ENCODE data around the gene FLT3.

DNA sequence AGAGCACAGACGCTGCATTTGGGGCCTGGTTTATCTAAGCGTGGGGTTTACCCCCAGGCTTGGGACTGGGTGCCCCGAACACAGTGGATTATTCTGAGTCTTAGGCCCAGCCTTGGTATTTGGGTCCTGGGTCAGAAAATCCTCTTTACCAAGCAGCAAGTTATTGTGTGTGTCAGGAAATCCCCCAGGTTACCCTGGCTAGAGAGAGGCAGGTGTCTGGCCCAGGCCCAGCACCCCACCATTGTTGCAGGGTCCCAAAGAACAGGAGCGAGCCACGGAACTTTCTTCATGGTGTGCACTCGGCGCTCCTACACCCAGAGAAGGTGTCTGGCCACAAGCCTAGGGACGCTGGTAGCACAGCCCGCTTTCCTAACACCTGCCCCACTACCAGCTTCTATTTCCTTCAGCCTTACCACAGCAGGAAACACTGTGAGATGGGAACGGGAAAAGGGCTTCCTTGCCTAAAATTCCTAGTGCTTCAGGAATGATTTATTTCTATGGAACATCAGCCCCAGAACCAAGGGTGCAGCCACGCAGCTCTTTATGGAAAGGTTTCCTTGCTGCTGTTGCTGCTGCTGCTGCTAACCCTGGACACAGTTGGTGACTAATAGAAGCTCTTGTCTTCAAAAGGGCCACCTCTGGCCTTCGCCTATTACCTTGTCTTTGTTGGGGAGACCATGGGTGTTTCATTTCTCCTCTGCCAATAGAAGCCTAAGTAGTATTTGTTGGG is 123.8 kb downstream of the FLT3 start:
- TF ChIP-seq, protein P1, sequence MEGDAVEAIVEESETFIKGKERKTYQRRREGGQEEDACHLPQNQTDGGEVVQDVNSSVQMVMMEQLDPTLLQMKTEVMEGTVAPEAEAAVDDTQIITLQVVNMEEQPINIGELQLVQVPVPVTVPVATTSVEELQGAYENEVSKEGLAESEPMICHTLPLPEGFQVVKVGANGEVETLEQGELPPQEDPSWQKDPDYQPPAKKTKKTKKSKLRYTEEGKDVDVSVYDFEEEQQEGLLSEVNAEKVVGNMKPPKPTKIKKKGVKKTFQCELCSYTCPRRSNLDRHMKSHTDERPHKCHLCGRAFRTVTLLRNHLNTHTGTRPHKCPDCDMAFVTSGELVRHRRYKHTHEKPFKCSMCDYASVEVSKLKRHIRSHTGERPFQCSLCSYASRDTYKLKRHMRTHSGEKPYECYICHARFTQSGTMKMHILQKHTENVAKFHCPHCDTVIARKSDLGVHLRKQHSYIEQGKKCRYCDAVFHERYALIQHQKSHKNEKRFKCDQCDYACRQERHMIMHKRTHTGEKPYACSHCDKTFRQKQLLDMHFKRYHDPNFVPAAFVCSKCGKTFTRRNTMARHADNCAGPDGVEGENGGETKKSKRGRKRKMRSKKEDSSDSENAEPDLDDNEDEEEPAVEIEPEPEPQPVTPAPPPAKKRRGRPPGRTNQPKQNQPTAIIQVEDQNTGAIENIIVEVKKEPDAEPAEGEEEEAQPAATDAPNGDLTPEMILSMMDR (IDR thresholded peaks at IDR 0.05; ENCODE audit: low read depth, low read length), result no peak
- TF ChIP-seq EZH2phosphoT487 (IDR thresholded peaks at IDR 0.05; ENCODE audit: low read depth), result no peak

Data from OCI-LY3 (cell line).